ENCODE data around the gene PPFIBP1. TPM values are rescaled to one million over a fixed set of nuclear protein-coding genes. Genes with fewer than 3 reads are reported as not detected.

The PPFIBP1 gene
- total and polyA plus RNA-seq, 2 of the 8 experiments (the other 6 are each of a cell fraction or from before 2014, with no cell fraction given) = 7.7 to 31.3 TPM

GRCh38 chr12:27502021-27502435 is 22.0 kb upstream of the PPFIBP1 start:
- Histone ChIP-seq H3K14ac (ENCODE audit: insufficient read length) (no peak overlapping the region), H2AK5ac (ENCODE audit: low read depth, low read length) (no peak overlapping the region), H3K36me3 (ENCODE audit: control insufficient read depth in 2 of 4, insufficient read depth in 4 of 4, low read length in 3 of 4) (no peaks in the 10 kb centered on the region), H3K9me3 (ENCODE audit: insufficient read depth in 2 of 2, low read depth in 1 of 2, low read length in 1 of 2) (no peaks in the 10 kb centered on the region), H3K18ac (ENCODE audit: extremely low read depth, low read length) (no peak overlapping the region), H3K9ac (replicated peaks in 1 of 4; ENCODE audit: extremely low read depth in 1 of 4, low read depth in 3 of 4, low read length in 3 of 4) (no peak overlapping the region), H4K91ac (replicated peaks; ENCODE audit: insufficient read length, low read length) (no peak overlapping the region), H3K4me1 (replicated peaks in 1 of 4; ENCODE audit: control insufficient read depth in 3 of 4, insufficient read depth in 4 of 4, low read length in 3 of 4) (no peaks in the 10 kb centered on the region; a peak in 2 of 7 replicates), H2AFZ (ENCODE audit: low read length) (no peak overlapping the region), H2BK15ac (ENCODE audit: low read length) (no peak overlapping the region), H4K8ac (ENCODE audit: extremely low read depth, insufficient read depth, low read length) (no peak overlapping the region), H3K23me2 (ENCODE audit: low read depth, low read length) (no peaks in the 10 kb centered on the region), H3K56ac (replicated peaks; ENCODE audit: insufficient read length, low read depth, low read length) (no peak overlapping the region), H3K27ac (ENCODE audit: low read depth, low read length) (no peak overlapping the region), H2BK120ac (replicated peaks; ENCODE audit: low read depth, low read length) (no peak overlapping the region), H3K79me1 (ENCODE audit: low read depth, low read length) (no peaks in the 10 kb centered on the region), H3K27me3 (replicated peaks in 1 of 4; ENCODE audit: control insufficient read depth in 3 of 4, extremely low read depth in 1 of 4, insufficient read depth in 3 of 4, low read length in 3 of 4) (no peaks in the 10 kb centered on the region), H3K4me3 (ENCODE audit: extremely low read depth in 1 of 4, insufficient read depth in 2 of 4, low read depth in 3 of 4, low read length in 4 of 4) (no peak overlapping the region), H3K4ac (replicated peaks; ENCODE audit: insufficient read length, low read depth, low read length) (no peak overlapping the region), H3K23ac (ENCODE audit: insufficient read length) (no peak overlapping the region), H4K5ac (ENCODE audit: insufficient read length, low read depth, low read length) (no peak overlapping the region), H3K79me2 (ENCODE audit: control insufficient read depth in 1 of 2, insufficient read depth in 2 of 2, low read length in 2 of 2) (no peaks in the 10 kb centered on the region), H4K20me1 (replicated peaks in 1 of 2; ENCODE audit: control insufficient read depth in 1 of 2, insufficient read depth in 2 of 2, low read length in 2 of 2) (no peaks in the 10 kb centered on the region), H2BK5ac (ENCODE audit: low read depth, low read length) (no peak overlapping the region), H2BK20ac (ENCODE audit: low read length) (no peak overlapping the region), H3K4me2 (ENCODE audit: insufficient read depth in 1 of 2, low read depth in 2 of 2, low read length in 2 of 2) (no peak overlapping the region), H2BK12ac (ENCODE audit: low read depth, low read length) (no peak overlapping the region)
- FAIRE-seq (no peak), DNase-seq (ENCODE audit: low read depth in 1 of 2, low spot score in 2 of 2) (no peak)
- ChIA-PET CTCF (ENCODE audit: partially characterized antibody) (no interaction called here), POLR2A (ENCODE audit: partially characterized antibody) (no interaction called here)
- 95% methylated on average over 6 of the region's 6 CpGs; no CpG with 5 or more reads in 1 of the 2 experiments for WGBS, 2 experiments (ENCODE audit: extremely low coverage in 1 of 2, insufficient coverage in 1 of 2, insufficient read length in 1 of 2, insufficient replicate concordance in 2 of 2, low coverage in 1 of 2, low lambda C conversion rate in 2 of 2, missing lambda C conversion rate in 1 of 2)
- TF ChIP-seq EZH2 (IDR thresholded peaks at IDR 0.05; ENCODE audit: low read depth, low read length, severe bottlenecking) (no peak), RAD21 (IDR thresholded peaks at IDR 0.05 in 1 of 2, conservative IDR thresholded peaks at IDR 0.05 in 1 of 2; ENCODE audit: low read depth in 2 of 2, low read length in 2 of 2) (no peak), JUND (IDR thresholded peaks at IDR 0.05; ENCODE audit: low read length) (no peak), TAF7 (optimal IDR thresholded peaks at IDR 0.05; ENCODE audit: borderline replicate concordance, low read depth, low read length) (no peak), CBX8 (IDR thresholded peaks at IDR 0.05; ENCODE audit: borderline replicate concordance, low read depth, low read length) (no peak), SP4 (IDR thresholded peaks at IDR 0.05; ENCODE audit: low read length) (no peak), EP300 (IDR thresholded peaks at IDR 0.05; ENCODE audit: borderline replicate concordance in 1 of 2, low read depth in 2 of 2, low read length in 2 of 2) (no peak), ATF3 (IDR thresholded peaks at IDR 0.05; ENCODE audit: insufficient read depth, low read depth, low read length) (no peak), E2F6 (IDR thresholded peaks at IDR 0.05) (no peak), ZNF274 (IDR thresholded peaks at IDR 0.05; ENCODE audit: borderline replicate concordance, extremely low read depth, low read length) (no peak), SIRT6 (IDR thresholded peaks at IDR 0.05; ENCODE audit: low read length) (no peak), SIX5 (IDR thresholded peaks at IDR 0.05; ENCODE audit: low read depth, low read length) (no peak), POLR2A (IDR thresholded peaks at IDR 0.05; ENCODE audit: control extremely low read depth in 1 of 2, low read depth in 2 of 2, low read length in 2 of 2) (no peak)

Measured in H1 (cell line).